Natural killer cell (primary cell): ENCODE data around the gene ANO10. TPM values are rescaled to one million over a fixed set of nuclear protein-coding genes. Genes with fewer than 3 reads are reported as not detected.

Experiments used
- ATAC-seq, 3 donors: fragments of 150-1000 bp in 2 of 3; fragments of 200-7000 bp in 1 of 3; cut with Tn5 transposase; 1 replicate in 1 of 3; 2 replicates in 2 of 3; pipeline ENCODE4 v1.10.0; 2021; ENCODE audit warnings: mild to moderate bottlenecking in 2 of 3, moderate library complexity in 2 of 3
- DNase-seq, 2 donors: peaks; one replicate each; pipeline versions ENCODE4 v3.0.0 to v3.0.0-alpha.2; 2013 to 2021; ENCODE audit warnings: mixed read lengths in 1 of 2
- H3K27ac ChIP-seq: one replicate; pipeline ENCODE4 v1.5.1; 2013; ENCODE audit warnings: mild to moderate bottlenecking, low read length
- H3K27me3 ChIP-seq: one replicate; pipeline ENCODE4 v1.6.1; 2013; ENCODE audit warnings: low read length; ENCODE audit not compliant: control insufficient read depth, insufficient read depth
- H3K36me3 ChIP-seq: one replicate; pipeline ENCODE4 v1.6.1; 2013; ENCODE audit warnings: low read length; ENCODE audit not compliant: control insufficient read depth, insufficient read depth
- H3K4me1 ChIP-seq: one replicate; pipeline ENCODE4 v1.6.1; 2013; ENCODE audit warnings: low read length; ENCODE audit not compliant: control insufficient read depth, insufficient read depth
- H3K4me3 ChIP-seq: one replicate; pipeline ENCODE4 v1.5.1; 2013; ENCODE audit warnings: low read length
- H3K9me3 ChIP-seq: one replicate; pipeline ENCODE4 v1.6.1; 2013; ENCODE audit warnings: low read length; ENCODE audit not compliant: control insufficient read depth, insufficient read depth
- H3K27ac Mint-ChIP-seq, 2 donors: one replicate each; pipeline ENCODE4 v1.8.0; 2022; ENCODE audit warnings: mild to moderate bottlenecking in 2 of 2, mixed read lengths in 2 of 2, moderate library complexity in 1 of 2
- H3K27me3 Mint-ChIP-seq, 2 donors: one replicate each; pipeline ENCODE4 v1.8.0; 2022; ENCODE audit warnings: low read depth in 2 of 2, mixed read lengths in 2 of 2
- H3K36me3 Mint-ChIP-seq: one replicate; pipeline ENCODE4 v1.8.0; 2022; ENCODE audit warnings: mixed read lengths
- H3K4me1 Mint-ChIP-seq, 2 donors: one replicate each; pipeline ENCODE4 v1.8.0; 2022; ENCODE audit warnings: mixed read lengths in 2 of 2
- H3K4me3 Mint-ChIP-seq: one replicate; pipeline ENCODE4 v1.8.0; 2022; ENCODE audit warnings: mild to moderate bottlenecking, moderate library complexity, mixed read lengths
- H3K9me3 Mint-ChIP-seq, 2 donors: one replicate each; pipeline ENCODE4 v1.8.0; 2022; ENCODE audit warnings: mixed read lengths in 2 of 2
- WGBS: methylation state at CpG from one replicate; pipeline ENCODE4 v1.1.7; 2013; ENCODE audit warnings: missing lambda C conversion rate; ENCODE audit not compliant: insufficient coverage; 5-methylcytosine and 5-hydroxymethylcytosine counted together
- intact Hi-C: fragments of 100-400 bp; cut with micrococcal nuclease; formaldehyde crosslinking; loops from one replicate; pipeline ENCODE4 v1.14.2; 2022
- total RNA-seq, 4 donors: library from RNA; stranded (reverse); fragments of 120-200 nt in 1 of 4; gene quantifications; one replicate each; pipeline versions ENCODE4 v1.2.3 to v1.2.4, GENCODE V29; 2013 to 2022
- TF ChIP-seq, protein P1 (sequence below): fragments of 200-600 bp; IDR thresholded peaks from one replicate; pipeline ENCODE4 v1.8.0; 2022; ENCODE audit warnings: antibody characterized with exemption

Gene ANO10
- total RNA-seq, 3 donors from 2014 or later (not counting 1 experiment from before 2014, with no cell fraction given): 8.9 to 11.2 (median 10.9) TPM

GRCh38 chr3:43506644-43507043 is 115.2 kb downstream of the ANO10 start:
- Histone ChIP-seq H3K4me3 (no peak overlapping the region), H3K36me3 (no peaks in the 10 kb centered on the region), H3K27me3 (no peaks in the 10 kb centered on the region), H3K9me3 (no peaks in the 10 kb centered on the region), H3K4me1 (peaks cover 5% of the 10 kb centered on the region), H3K27ac (no peak overlapping the region)
- Mint-ChIP-seq H3K36me3 (no peaks in the 10 kb centered on the region), H3K4me3 (no peak overlapping the region), H3K27ac (no peak overlapping the region), H3K27me3 (no peaks in the 10 kb centered on the region), H3K4me1 (peaks cover 18% of the 10 kb centered on the region in 2 donors), H3K9me3 (no peaks in the 10 kb centered on the region)
- 23% methylated on average over 2 of the region's 4 CpGs for WGBS
- TF ChIP-seq, protein P1, sequence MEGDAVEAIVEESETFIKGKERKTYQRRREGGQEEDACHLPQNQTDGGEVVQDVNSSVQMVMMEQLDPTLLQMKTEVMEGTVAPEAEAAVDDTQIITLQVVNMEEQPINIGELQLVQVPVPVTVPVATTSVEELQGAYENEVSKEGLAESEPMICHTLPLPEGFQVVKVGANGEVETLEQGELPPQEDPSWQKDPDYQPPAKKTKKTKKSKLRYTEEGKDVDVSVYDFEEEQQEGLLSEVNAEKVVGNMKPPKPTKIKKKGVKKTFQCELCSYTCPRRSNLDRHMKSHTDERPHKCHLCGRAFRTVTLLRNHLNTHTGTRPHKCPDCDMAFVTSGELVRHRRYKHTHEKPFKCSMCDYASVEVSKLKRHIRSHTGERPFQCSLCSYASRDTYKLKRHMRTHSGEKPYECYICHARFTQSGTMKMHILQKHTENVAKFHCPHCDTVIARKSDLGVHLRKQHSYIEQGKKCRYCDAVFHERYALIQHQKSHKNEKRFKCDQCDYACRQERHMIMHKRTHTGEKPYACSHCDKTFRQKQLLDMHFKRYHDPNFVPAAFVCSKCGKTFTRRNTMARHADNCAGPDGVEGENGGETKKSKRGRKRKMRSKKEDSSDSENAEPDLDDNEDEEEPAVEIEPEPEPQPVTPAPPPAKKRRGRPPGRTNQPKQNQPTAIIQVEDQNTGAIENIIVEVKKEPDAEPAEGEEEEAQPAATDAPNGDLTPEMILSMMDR: no peak
- no peak for DNase-seq
- no peak for ATAC-seq
- intact Hi-C loops: no loop called here

GRCh38 chr3:43505351-43505750 is 116.5 kb downstream of the ANO10 start:
- no peak overlapping the region for H3K27ac Mint-ChIP-seq
- peaks cover 31% of the 10 kb centered on the region in 2 donors for H3K4me1 Mint-ChIP-seq
- Histone ChIP-seq H3K4me3 (no peak overlapping the region), H3K27me3 (no peaks in the 10 kb centered on the region), H3K27ac (no peak overlapping the region), H3K9me3 (no peaks in the 10 kb centered on the region), H3K36me3 (no peaks in the 10 kb centered on the region), H3K4me1 (peaks cover 5% of the 10 kb centered on the region)
- peak in 1 of 2 donors; percentile 16 for DNase-seq
- H3K27me3 Mint-ChIP-seq: no peaks in the 10 kb centered on the region
- H3K36me3 Mint-ChIP-seq: no peaks in the 10 kb centered on the region
- 80% methylated on average over 1 of the region's 3 CpGs for WGBS
- TF ChIP-seq, protein P1: no peak
- no peak overlapping the region for H3K4me3 Mint-ChIP-seq
- intact Hi-C loops: no loop called here
- ATAC-seq: no peak
- H3K9me3 Mint-ChIP-seq: no peaks in the 10 kb centered on the region

GRCh38 chr3:43503067-43503728 is 118.6 kb downstream of the ANO10 start:
- 65% methylated on average over 2 of the region's 2 CpGs for WGBS
- H3K27me3 ChIP-seq: no peaks in the 10 kb centered on the region
- Mint-ChIP-seq H3K36me3 (no peaks in the 10 kb centered on the region), H3K4me3 (peak overlapping the region; percentile 10), H3K27ac (peak overlapping the region; percentile 62 to 67), H3K4me1 (peaks cover 47 to 48% of the 10 kb centered on the region in 2 donors), H3K9me3 (no peaks in the 10 kb centered on the region), H3K27me3 (no peaks in the 10 kb centered on the region)
- no peaks in the 10 kb centered on the region for H3K9me3 ChIP-seq
- TF ChIP-seq, protein P1: peak; percentile 85
- H3K4me1 ChIP-seq: peaks cover 13% of the 10 kb centered on the region
- no peaks in the 10 kb centered on the region for H3K36me3 ChIP-seq
- ATAC-seq: peak; percentile 60 to 81 (median 77)
- no peak overlapping the region for H3K4me3 ChIP-seq
- intact Hi-C loops: loop anchor here (1.0 to 5.0 kb wide), 5 partner anchors 26 to 341 kb away; partner anchors contain the start of gene SNRK
- peak in 1 of 2 donors; percentile 70 for DNase-seq
- no peak overlapping the region for H3K27ac ChIP-seq

GRCh38 chr3:43499256-43499655 is 122.6 kb downstream of the ANO10 start:
- no peak overlapping the region for H3K27ac ChIP-seq
- no peaks in the 10 kb centered on the region for H3K9me3 Mint-ChIP-seq
- ATAC-seq (peak in 1 of 3 donors; percentile 41), DNase-seq (peak in 1 of 2 donors; percentile 15)
- no peaks in the 10 kb centered on the region for H3K27me3 ChIP-seq
- H3K4me3 ChIP-seq: no peak overlapping the region
- no CpG with 5 or more reads among the region's 1 CpG for WGBS
- no peaks in the 10 kb centered on the region for H3K9me3 ChIP-seq
- peaks cover 49 to 59% of the 10 kb centered on the region in 2 donors for H3K4me1 Mint-ChIP-seq
- H3K36me3 Mint-ChIP-seq: no peaks in the 10 kb centered on the region
- H3K36me3 ChIP-seq: no peaks in the 10 kb centered on the region
- peak overlapping the region; percentile 10 to 70 for H3K27ac Mint-ChIP-seq
- peaks cover 13% of the 10 kb centered on the region for H3K4me1 ChIP-seq
- TF ChIP-seq, protein P1: no peak
- intact Hi-C loops: no loop called here
- no peak overlapping the region for H3K4me3 Mint-ChIP-seq
- H3K27me3 Mint-ChIP-seq: no peaks in the 10 kb centered on the region
